ENCODE results near the gene FAAP100. TPM values are rescaled to one million over a fixed set of nuclear protein-coding genes. Genes with fewer than 3 reads are reported as not detected.

The FAAP100 gene
- total RNA-seq, 1 donor from 2014 or later: 21.4 TPM

- TF ChIP-seq POLR2A (IDR thresholded peaks at IDR 0.05) (no peak), CTCF (IDR thresholded peaks at IDR 0.05) (no peak), POLR2AphosphoS5 (IDR thresholded peaks at IDR 0.05; ENCODE audit: insufficient read depth in 1 of 2, low read depth in 1 of 2) (no peak)
- H3K9me3 ChIP-seq: no peaks in the 10 kb centered on the region
- DNase-seq (ENCODE audit: extremely low spot score in 2 of 2): no peak
- no peak overlapping the region for H3K27ac ChIP-seq
- peaks cover 0 to 34% of the 10 kb centered on the region in 2 donors for H3K36me3 ChIP-seq
- H3K4me1 ChIP-seq: peaks cover 25% of the 10 kb centered on the region
- no peaks in the 10 kb centered on the region for H3K27me3 ChIP-seq
- intact Hi-C loops (cut with DNase I): loop anchor here (5.0 kb wide), 1 partner anchor 39 kb away; the partner anchor contains the start of gene ACTG1
- H3K4me3 ChIP-seq: peak overlapping the region; percentile 72
These were observed 1.2 kb downstream of the FAAP100 start for GRCh38 chr17:81550830-81551457.

DNA sequence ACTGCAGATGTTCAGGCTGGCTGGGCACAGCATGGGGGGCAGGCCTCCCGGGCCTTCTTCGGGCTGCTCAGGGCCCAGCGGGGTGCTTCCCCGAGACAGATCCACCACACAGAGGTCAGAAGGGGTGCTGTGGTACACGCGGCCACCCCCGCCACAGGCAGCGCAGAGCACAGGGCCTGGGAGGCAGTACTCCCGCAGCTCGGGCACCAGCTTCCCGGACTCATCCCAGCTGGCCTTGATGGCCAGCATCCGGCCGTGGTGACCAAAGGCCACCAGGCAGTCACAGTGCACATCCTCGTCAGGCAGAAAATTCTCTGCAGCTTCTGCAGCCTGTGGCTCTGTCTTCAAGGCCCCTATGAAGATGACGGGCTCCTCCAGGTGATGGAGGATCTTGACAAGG, 1.9 kb downstream of the FAAP100 start:
- intact Hi-C loops (cut with DNase I): loop anchor here (5.0 kb wide), 1 partner anchor 38 kb away; the partner anchor contains the start of gene ACTG1
- no peaks in the 10 kb centered on the region for H3K9me3 ChIP-seq
- no peak overlapping the region for H3K27ac ChIP-seq
- TF ChIP-seq CTCF (IDR thresholded peaks at IDR 0.05): no peak
- TF ChIP-seq POLR2AphosphoS5 (IDR thresholded peaks at IDR 0.05; ENCODE audit: insufficient read depth in 1 of 2, low read depth in 1 of 2): no peak
- DNase-seq (ENCODE audit: extremely low spot score in 2 of 2): no peak
- H3K36me3 ChIP-seq: peaks cover 0 to 40% of the 10 kb centered on the region in 2 donors
- no peaks in the 10 kb centered on the region for H3K27me3 ChIP-seq
- peaks cover 25% of the 10 kb centered on the region for H3K4me1 ChIP-seq
- H3K4me3 ChIP-seq: no peak overlapping the region

- H3K9me3 ChIP-seq: no peaks in the 10 kb centered on the region
- TF ChIP-seq POLR2AphosphoS5 (IDR thresholded peaks at IDR 0.05; ENCODE audit: insufficient read depth in 1 of 2, low read depth in 1 of 2) (no peak), CTCF (IDR thresholded peaks at IDR 0.05) (no peak), POLR2A (IDR thresholded peaks at IDR 0.05) (no peak)
- H3K4me1 ChIP-seq: peaks cover 25% of the 10 kb centered on the region
- H3K27me3 ChIP-seq: no peaks in the 10 kb centered on the region
- DNase-seq (ENCODE audit: extremely low spot score in 2 of 2): no peak
- H3K4me3 ChIP-seq: no peak overlapping the region
- no peak overlapping the region for H3K27ac ChIP-seq
- intact Hi-C loops (cut with DNase I): loop anchor here (5.0 kb wide), 1 partner anchor 38 kb away; the partner anchor contains the start of gene ACTG1
- peaks cover 0 to 45% of the 10 kb centered on the region in 2 donors for H3K36me3 ChIP-seq
These were observed 2.3 kb downstream of the FAAP100 start for GRCh38 chr17:81549826-81550225.

DNA sequence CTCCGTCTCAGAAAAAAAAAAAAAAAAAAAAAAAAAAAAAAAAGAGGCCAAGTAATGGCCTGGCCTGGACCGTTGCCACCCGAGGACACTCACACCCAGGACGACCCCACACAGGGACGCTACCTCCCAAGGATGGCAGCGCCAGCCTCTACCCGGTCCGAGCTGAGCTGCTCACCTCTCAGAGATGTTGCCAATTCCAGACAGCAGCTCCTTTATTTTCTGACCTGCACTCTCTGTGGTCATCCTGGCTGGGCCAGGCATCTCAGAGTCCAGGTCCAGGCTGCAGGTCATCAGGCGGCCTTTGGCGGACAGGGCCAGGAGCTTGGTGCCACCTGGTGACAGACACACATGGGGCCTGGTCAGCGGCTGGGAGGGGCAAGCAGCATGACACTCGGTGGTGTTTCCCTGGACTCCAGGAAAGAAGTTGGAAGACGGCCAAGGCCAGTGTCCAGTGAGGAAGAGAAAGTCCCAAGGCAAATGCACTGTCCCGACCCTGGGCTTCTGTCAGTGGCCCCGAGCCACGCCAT, 3.1 kb downstream of the FAAP100 start:
- intact Hi-C loops (cut with DNase I): no loop called here
- H3K9me3 ChIP-seq: no peaks in the 10 kb centered on the region
- no peak for DNase-seq (ENCODE audit: extremely low spot score in 2 of 2)
- H3K4me1 ChIP-seq: peaks cover 24% of the 10 kb centered on the region
- H3K4me3 ChIP-seq: no peak overlapping the region
- TF ChIP-seq POLR2A (IDR thresholded peaks at IDR 0.05) (no peak), CTCF (IDR thresholded peaks at IDR 0.05) (no peak), POLR2AphosphoS5 (IDR thresholded peaks at IDR 0.05; ENCODE audit: insufficient read depth in 1 of 2, low read depth in 1 of 2) (no peak)
- H3K27ac ChIP-seq: no peak overlapping the region
- peaks cover 0 to 52% of the 10 kb centered on the region in 2 donors for H3K36me3 ChIP-seq
- no peaks in the 10 kb centered on the region for H3K27me3 ChIP-seq

- DNase-seq (ENCODE audit: extremely low spot score in 2 of 2): no peak
- H3K27me3 ChIP-seq: no peaks in the 10 kb centered on the region
- no peak overlapping the region for H3K27ac ChIP-seq
- peaks cover 13% of the 10 kb centered on the region for H3K4me1 ChIP-seq
- TF ChIP-seq CTCF (IDR thresholded peaks at IDR 0.05): no peak
- no peaks in the 10 kb centered on the region for H3K9me3 ChIP-seq
- peaks cover 0 to 67% of the 10 kb centered on the region in 2 donors for H3K36me3 ChIP-seq
- no peak overlapping the region for H3K4me3 ChIP-seq
- intact Hi-C loops (cut with DNase I): no loop called here
These were observed 4.6 kb downstream of the FAAP100 start for GRCh38 chr17:81547614-81547982.

Data from vagina (tissue), 2 donors.